ENCODE results near the gene KRT8.

KRT8 gene

GRCh38 chr12:52904509-52905300 lies at the start of gene KRT8:
Gene KRT8 (minus strand): TSS chr12:52905076. CDS start chr12:52904981, 95 bp downstream.
- in situ Hi-C loops (cut with MboI; ENCODE audit: low pct_unique_long_range_greater_than_20kb, low sequenced_read_pairs): loop anchor here (10.0 kb wide), 1 partner anchor 50 kb away; no protein-coding TSS in a partner anchor
- DNase-seq: peak; percentile 41

- DNase-seq: no peak
- in situ Hi-C loops (cut with MboI; ENCODE audit: low pct_unique_long_range_greater_than_20kb, low sequenced_read_pairs): loop anchor here (10.0 kb wide), 1 partner anchor 49 kb away; the partner anchor contains the start of gene KRT8
These were observed 48.4 kb upstream of the KRT8 start for GRCh38 chr12:52953181-52953841.

GRCh38 chr12:52952076-52952801 lies 47.4 kb upstream of the KRT8 start:
- DNase-seq: peak; percentile 28
- in situ Hi-C loops (cut with MboI; ENCODE audit: low pct_unique_long_range_greater_than_20kb, low sequenced_read_pairs): loop anchor here (10.0 kb wide), 1 partner anchor 47 kb away; the partner anchor contains the start of gene KRT8

GRCh38 chr12:52951640-52952039 lies 46.8 kb upstream of the KRT8 start:
- in situ Hi-C loops (cut with MboI; ENCODE audit: low pct_unique_long_range_greater_than_20kb, low sequenced_read_pairs): loop anchor here (10.0 kb wide), 1 partner anchor 47 kb away; the partner anchor contains the start of gene KRT8
- no peak for DNase-seq

- no peak for DNase-seq
- in situ Hi-C loops (cut with MboI; ENCODE audit: low pct_unique_long_range_greater_than_20kb, low sequenced_read_pairs): loop anchor here (10.0 kb wide), 1 partner anchor 46 kb away; the partner anchor contains the start of gene KRT8
These were observed 46.2 kb upstream of the KRT8 start for GRCh38 chr12:52951126-52951525.

- in situ Hi-C loops (cut with MboI; ENCODE audit: low pct_unique_long_range_greater_than_20kb, low sequenced_read_pairs): loop anchor here (10.0 kb wide), 1 partner anchor 46 kb away; the partner anchor contains the start of gene KRT8
These were observed 45.7 kb upstream of the KRT8 start for GRCh38 chr12:52950553-52950952.

GRCh38 chr12:52949413-52950331 lies 44.8 kb upstream of the KRT8 start:
- peak; percentile 90 for DNase-seq
- in situ Hi-C loops (cut with MboI; ENCODE audit: low pct_unique_long_range_greater_than_20kb, low sequenced_read_pairs): loop anchor here (10.0 kb wide), 1 partner anchor 45 kb away; the partner anchor contains the start of gene KRT8

More at GRCh38 chr12:52950553-52950952, 45.7 kb upstream of the KRT8 start:
- no peak for DNase-seq

GRCh38 chr12:52947738-52948423 lies 43.0 kb upstream of the KRT8 start:
- in situ Hi-C loops (cut with MboI; ENCODE audit: low pct_unique_long_range_greater_than_20kb, low sequenced_read_pairs): no loop called here
- no peak for DNase-seq

- in situ Hi-C loops (cut with MboI; ENCODE audit: low pct_unique_long_range_greater_than_20kb, low sequenced_read_pairs): no loop called here
- no peak for DNase-seq
These were observed 42.1 kb upstream of the KRT8 start for GRCh38 chr12:52946797-52947547.

- no peak for DNase-seq
- in situ Hi-C loops (cut with MboI; ENCODE audit: low pct_unique_long_range_greater_than_20kb, low sequenced_read_pairs): no loop called here
These were observed 41.5 kb upstream of the KRT8 start for GRCh38 chr12:52946334-52946733.

GRCh38 chr12:52945389-52946232 lies 40.7 kb upstream of the KRT8 start:
- in situ Hi-C loops (cut with MboI; ENCODE audit: low pct_unique_long_range_greater_than_20kb, low sequenced_read_pairs): no loop called here
- no peak for DNase-seq

- in situ Hi-C loops (cut with MboI; ENCODE audit: low pct_unique_long_range_greater_than_20kb, low sequenced_read_pairs): no loop called here
- no peak for DNase-seq
These were observed 40.0 kb upstream of the KRT8 start for GRCh38 chr12:52944683-52945388.

- in situ Hi-C loops (cut with MboI; ENCODE audit: low pct_unique_long_range_greater_than_20kb, low sequenced_read_pairs): no loop called here
- no peak for DNase-seq
These were observed 38.0 kb upstream of the KRT8 start for GRCh38 chr12:52942901-52943181.

- no peak for DNase-seq
- in situ Hi-C loops (cut with MboI; ENCODE audit: low pct_unique_long_range_greater_than_20kb, low sequenced_read_pairs): no loop called here
These were observed 37.4 kb upstream of the KRT8 start for GRCh38 chr12:52942066-52942900.

GRCh38 chr12:52929538-52929937 lies 24.7 kb upstream of the KRT8 start:
- in situ Hi-C loops (cut with MboI; ENCODE audit: low pct_unique_long_range_greater_than_20kb, low sequenced_read_pairs): no loop called here
- DNase-seq: no peak

All from KBM-7 (cell line).